Activated T-cell treated with anti-CD3 and anti-CD28 coated beads for 48 hours (primary cell): ENCODE results near the gene PDE4C.

Source experiments
- DNase-seq: peaks from one replicate; pipeline ENCODE4 v3.0.0-alpha.2; 2020; ENCODE audit warnings: low read depth

The PDE4C gene

DNA sequence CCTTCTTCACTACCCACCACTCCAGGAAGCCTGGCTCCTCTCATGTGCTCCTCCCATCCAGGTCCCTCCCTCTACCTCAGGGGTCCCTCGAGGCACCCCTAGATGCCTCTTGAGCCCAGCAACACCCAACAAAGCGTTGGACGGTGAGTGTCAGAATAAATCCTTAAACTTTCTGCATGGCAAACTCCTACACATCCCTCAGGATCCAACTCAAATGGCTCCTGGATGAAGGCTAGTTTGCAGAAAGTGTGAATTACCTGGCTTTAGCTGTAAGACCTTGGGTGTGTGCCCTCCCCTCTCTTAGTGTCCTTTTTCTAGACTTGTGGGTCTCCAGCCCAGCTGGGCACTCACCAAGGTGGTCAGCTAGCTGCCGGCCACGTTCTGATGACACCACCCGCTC is 27.9 kb downstream of the PDE4C start:
- no peak for DNase-seq

GRCh38 chr19:18197941-18198340 is 28.3 kb downstream of the PDE4C start:
- no peak for DNase-seq

GRCh38 chr19:18197306-18197705 is 28.9 kb downstream of the PDE4C start:
- DNase-seq: no peak

GRCh38 chr19:18196511-18196845 is 29.8 kb downstream of the PDE4C start:
- DNase-seq: no peak

DNA sequence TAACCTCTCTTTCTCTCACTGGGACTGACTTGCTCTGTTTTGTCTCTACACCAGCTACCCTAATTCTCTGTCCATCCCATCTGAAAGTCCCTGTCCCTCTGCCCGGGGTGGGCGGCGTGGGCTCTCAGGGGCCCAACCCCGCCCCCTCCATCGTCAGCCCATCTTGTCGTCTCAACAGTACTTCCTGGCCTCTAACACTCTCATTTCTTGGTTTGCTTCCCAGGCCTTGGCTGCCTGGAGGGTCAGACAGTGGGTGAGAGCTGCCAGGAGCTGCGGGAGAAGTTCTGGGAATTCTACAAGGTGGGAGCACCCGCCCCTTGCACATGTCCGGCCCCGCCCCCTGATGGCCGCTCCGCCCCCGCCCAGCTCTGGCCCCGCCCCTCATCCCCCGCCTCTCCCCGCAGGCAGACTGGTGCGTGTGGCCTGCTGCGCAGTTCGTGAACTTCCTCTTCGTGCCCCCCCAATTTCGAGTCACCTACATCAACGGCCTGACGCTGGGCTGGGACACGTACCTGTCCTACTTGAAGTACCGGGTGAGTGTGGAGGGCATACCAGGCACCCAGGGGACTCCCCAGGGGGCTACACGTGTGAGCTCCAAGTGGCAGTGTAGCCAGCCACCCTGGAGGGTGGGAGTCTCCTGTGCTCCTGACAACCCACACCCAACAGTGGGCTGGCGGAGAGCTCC is 31.5 kb downstream of the PDE4C start:
- no peak for DNase-seq

DNA sequence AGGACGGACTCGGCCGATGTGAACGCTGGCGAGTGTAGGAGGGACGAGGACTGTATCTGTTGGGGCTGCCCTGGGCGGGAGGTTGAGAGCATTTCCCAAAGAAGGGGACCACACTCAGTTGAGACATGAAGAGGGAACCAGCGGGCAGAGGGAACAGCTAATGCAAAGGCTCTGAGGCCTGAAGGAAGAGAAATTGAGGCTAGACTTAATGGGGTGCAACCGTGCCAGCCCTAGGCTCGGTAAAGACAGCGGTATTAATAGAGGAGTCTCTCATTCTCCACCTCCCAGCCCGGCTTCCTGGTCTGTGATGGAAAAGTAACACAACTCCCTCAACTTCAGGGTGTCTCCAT is 32.1 kb downstream of the PDE4C start:
- DNase-seq: no peak

GRCh38 chr19:18193388-18194180 is 32.7 kb downstream of the PDE4C start:
- DNase-seq: no peak

DNA sequence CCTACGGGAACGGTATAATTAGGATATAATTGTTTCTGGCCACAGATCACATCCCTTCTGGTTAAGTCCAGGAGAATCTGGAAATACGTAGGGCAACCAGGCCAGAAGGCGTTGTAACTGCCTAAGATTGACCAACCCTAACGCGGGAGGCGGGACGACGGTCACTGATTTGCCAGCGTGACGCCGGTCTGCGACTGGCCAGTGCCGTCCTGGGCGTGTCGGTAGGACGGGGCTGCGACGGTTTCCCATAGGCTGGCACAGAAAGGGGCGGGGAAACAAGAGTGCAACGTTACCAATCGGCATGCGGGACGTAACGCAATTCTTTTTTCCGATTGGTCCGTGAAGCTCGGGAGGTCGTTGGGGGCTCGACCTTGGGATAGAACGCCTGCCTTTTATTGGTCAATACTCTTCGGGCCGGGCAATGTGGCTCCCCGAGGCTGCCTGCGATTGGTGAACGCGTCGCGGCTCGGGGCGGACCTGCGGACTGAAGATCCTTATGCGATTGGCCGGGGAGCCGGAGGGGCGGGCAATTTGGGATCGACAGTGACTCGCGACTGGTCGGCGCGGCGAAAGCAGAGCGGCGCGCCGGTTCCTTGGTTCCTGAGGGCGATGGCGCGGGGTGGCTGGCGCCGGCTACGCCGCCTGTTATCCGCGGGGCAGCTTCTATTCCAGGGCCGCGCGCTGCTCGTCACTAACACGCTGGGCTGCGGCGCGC is 33.4 kb downstream of the PDE4C start, which contains the start of gene MPV17L2:
MPV17L2 (plus strand) TSS at position 546 of the 715 bp plus-strand sequence; CDS start at position 610, 64 bp downstream.
- DNase-seq: peak; percentile 97

DNA sequence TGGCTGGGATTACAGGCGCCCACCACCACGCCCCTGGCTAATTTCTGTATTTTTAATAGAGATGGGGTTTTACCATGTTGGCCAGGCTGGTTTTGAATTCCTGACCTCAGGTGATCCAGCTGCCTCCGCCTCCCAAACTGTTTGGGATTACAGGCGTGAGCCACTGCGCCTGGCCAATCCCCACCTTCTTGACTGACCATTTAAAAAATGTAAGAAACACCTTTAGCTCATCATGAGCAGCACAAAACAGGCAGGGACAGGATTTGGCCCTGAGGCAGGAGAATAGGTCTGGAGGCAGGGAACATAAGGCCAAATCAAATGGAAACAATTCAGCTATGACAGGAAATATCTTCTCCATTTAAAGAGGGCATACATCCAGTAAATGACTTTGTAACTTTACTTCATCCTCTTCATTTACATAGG is 34.6 kb downstream of the PDE4C start:
- DNase-seq: no peak

DNA sequence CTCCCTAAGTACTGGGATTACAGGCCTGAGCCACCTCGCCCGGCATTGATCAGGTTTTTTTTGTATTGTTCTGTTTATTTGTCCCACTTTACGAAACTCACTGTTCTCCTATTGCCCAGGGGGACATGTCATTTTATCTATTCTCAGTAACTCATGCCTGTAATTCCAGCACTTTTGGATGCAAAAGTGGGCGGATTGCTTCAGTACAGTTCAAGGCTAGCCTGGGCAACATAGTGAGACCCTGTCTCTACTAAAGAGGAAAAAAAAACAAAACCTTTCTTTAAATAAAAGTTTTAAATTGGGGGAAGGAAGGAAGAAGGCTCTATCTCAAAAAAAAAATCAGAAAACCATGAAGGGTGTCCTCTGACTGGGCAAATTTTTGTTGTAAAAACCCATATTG is 36.0 kb downstream of the PDE4C start:
- no peak for DNase-seq

GRCh38 chr19:18185538-18185937 is 40.7 kb downstream of the PDE4C start:
- DNase-seq: no peak

GRCh38 chr19:18183529-18183928 is 42.7 kb downstream of the PDE4C start:
- no peak for DNase-seq

GRCh38 chr19:18179957-18180356 is 46.3 kb downstream of the PDE4C start:
- DNase-seq: no peak

DNA sequence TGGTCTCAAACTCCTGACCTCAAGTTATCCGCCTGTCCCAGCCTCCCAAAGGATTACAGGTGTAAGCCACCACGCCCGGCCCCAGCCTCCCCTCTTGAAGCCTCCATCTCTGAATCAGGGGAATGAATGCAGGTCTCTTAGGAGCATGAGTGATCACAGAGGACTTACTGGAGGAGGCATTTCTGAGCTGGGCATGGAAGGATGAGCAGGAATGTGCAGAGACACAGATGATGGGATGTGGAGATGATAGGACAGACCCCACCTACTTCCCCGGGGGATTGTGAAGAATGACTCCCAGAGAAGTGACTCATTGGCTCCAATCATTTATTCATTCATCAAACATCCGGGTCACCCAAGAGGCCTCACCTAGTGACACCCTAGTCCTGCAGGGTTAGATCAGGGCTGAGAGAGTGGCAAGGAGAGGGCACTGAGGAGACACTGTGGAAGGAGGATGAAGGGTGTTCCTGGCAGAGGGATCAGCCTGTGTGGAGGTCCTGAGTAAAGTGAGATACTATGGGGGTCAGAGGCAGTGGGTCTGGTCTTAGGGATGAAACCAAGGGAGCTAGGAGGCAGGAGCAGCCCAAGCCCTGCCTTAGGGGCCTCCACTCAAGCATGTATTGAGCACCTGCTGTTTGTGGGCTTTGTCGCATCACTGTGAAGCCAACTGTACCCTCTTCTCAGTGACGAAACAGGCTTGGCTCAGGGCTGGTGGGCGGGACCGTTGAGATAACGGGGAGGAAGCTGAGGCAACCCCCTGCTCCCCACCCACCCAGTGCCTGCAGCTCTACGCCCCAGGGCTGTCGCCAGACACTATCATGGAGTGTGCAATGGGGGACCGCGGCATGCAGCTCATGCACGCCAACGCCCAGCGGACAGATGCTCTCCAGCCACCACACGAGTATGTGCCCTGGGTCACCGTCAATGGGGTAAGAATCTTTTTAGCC is 49.6 kb downstream of the PDE4C start:
- no peak for DNase-seq

- no peak for DNase-seq
These were observed 51.3 kb downstream of the PDE4C start for GRCh38 chr19:18174983-18175382.
